Caco-2 (cell line): ENCODE measurements around the gene TXNDC12. TPM values are rescaled to one million over a fixed set of nuclear protein-coding genes. Genes with fewer than 3 reads are reported as not detected.

Experiments
- BruUV-seq: library from RNA; stranded (reverse); fragments of 400-500 nt; replicated peaks from 2 replicates; lab custom pipeline; 2021; lab: Mats Ljungman, UMichigan
- CTCF ChIA-PET: fragments of 300-600 bp; sonication (Branson Sonifier 250); formaldehyde crosslinking; loops from one replicate; lab custom pipeline; 2022; ENCODE audit warnings: antibody characterized with exemption; lab: Charles Lee
- POLR2A ChIA-PET: fragments of 300-600 bp; sonication (Branson Sonifier 250); formaldehyde crosslinking; loops from one replicate; lab custom pipeline; 2022; ENCODE audit warnings: antibody characterized with exemption; lab: Charles Lee
- DNase-seq, 2 experiments: peaks; one replicate each; pipeline versions ENCODE4 v3.0.0 to v3.0.0-alpha.2; 2020 to 2022
- H3K27me3 ChIP-seq: replicated peaks from 2 replicates; pipeline ENCODE4 v1.6.0; 2011; ENCODE audit warnings: low read length; ENCODE audit not compliant: control insufficient read depth, insufficient read depth
- H3K36me3 ChIP-seq: 2 replicates; pipeline ENCODE4 v1.5.1; 2011; ENCODE audit warnings: low read length; ENCODE audit not compliant: control insufficient read depth, insufficient read depth
- H3K4me1 ChIP-seq: fragments of 250-450 bp; sonication (Bioruptor Pico); 2 replicates; pipeline ENCODE4 v1.5.1; 2020; ENCODE audit warnings: mild to moderate bottlenecking
- H3K4me3 ChIP-seq: 2 replicates; pipeline ENCODE4 v1.5.1; 2011; ENCODE audit warnings: low read depth, mild to moderate bottlenecking, control low read depth, low read length
- H3K9me3 ChIP-seq: fragments of 250-450 bp; sonication (Bioruptor Pico); 2 replicates; pipeline ENCODE4 v1.5.1; 2020; ENCODE audit warnings: mild to moderate bottlenecking, moderate library complexity
- H3K27ac Mint-ChIP-seq: one replicate; pipeline ENCODE4 v1.8.0; 2022; ENCODE audit warnings: mixed read lengths; ENCODE audit not compliant: unreplicated experiment
- H3K27me3 Mint-ChIP-seq: one replicate; pipeline ENCODE4 v1.8.0; 2022; ENCODE audit warnings: mixed read lengths; ENCODE audit not compliant: insufficient read depth, unreplicated experiment
- H3K36me3 Mint-ChIP-seq: one replicate; pipeline ENCODE4 v1.8.0; 2022; ENCODE audit warnings: mild to moderate bottlenecking, mixed read lengths; ENCODE audit not compliant: insufficient read depth, unreplicated experiment
- H3K4me1 Mint-ChIP-seq: one replicate; pipeline ENCODE4 v1.8.0; 2022; ENCODE audit warnings: low read depth, mixed read lengths; ENCODE audit not compliant: unreplicated experiment
- H3K4me3 Mint-ChIP-seq: one replicate; pipeline ENCODE4 v1.8.0; 2022; ENCODE audit warnings: mild to moderate bottlenecking, moderate library complexity, mixed read lengths; ENCODE audit not compliant: unreplicated experiment
- H3K9me3 Mint-ChIP-seq: one replicate; pipeline ENCODE4 v1.8.0; 2022; ENCODE audit warnings: mixed read lengths; ENCODE audit not compliant: unreplicated experiment
- CTCF ChIP-seq, 2 experiments: fragments of 200-600 bp in 1 of 2; IDR thresholded peaks; 1 replicate in 1 of 2; 2 replicates in 1 of 2; pipeline versions ENCODE4 v1.5.1 to v1.8.0; 2011 to 2022; ENCODE audit warnings: antibody characterized with exemption in 1 of 2, control low read depth in 1 of 2, inconsistent platforms in 1 of 2, low read depth in 1 of 2, low read length in 1 of 2, mild to moderate bottlenecking in 1 of 2, moderate library complexity in 1 of 2; ENCODE audit not compliant: insufficient read depth in 1 of 2, severe bottlenecking in 1 of 2, unreplicated experiment in 1 of 2
- intact Hi-C: fragments of 100-400 bp; cut with micrococcal nuclease; formaldehyde crosslinking; loops from one replicate; pipeline ENCODE4 v1.10.0; 2022; ENCODE audit not compliant: unreplicated experiment
- total RNA-seq: library from RNA; stranded (reverse); gene quantifications from 2 replicates; pipeline ENCODE4 v1.2.3, GENCODE V29; 2022

The TXNDC12 gene
- total RNA-seq, 1 experiment from 2014 or later, result 61.1 TPM

DNA sequence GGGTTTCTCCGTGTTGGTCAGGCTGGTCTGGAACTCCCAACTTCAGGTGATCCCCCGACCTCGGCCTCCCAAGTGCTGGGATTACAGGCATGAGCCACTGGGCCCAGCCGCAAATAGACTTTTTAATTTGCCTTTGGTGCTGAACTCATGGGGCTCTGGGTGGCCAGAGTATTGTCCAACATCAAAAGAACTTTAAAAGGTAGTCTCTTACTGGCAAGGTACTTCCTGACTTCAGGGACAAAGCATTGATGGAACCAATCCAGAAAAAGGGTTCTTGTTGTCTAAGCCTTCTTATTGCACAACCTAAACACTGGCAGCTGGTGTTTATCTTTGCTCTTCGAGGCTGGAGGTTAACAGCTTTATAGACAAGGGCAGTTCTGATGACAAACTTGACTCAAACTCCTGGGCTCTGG, 17.6 kb downstream of the TXNDC12 start:
- peaks cover 16% of the 10 kb centered on the region for H3K36me3 Mint-ChIP-seq
- H3K4me3 Mint-ChIP-seq, result no peak overlapping the region
- no peak for TF ChIP-seq CTCF (IDR thresholded peaks at IDR 0.05; ENCODE audit: insufficient read depth in 1 of 2, low read depth in 1 of 2, low read length in 1 of 2, severe bottlenecking in 1 of 2, unreplicated experiment in 1 of 2)
- CTCF ChIA-PET, result no interaction called here
- no TSS peak for BruUV-seq
- H3K36me3 ChIP-seq, result no peaks in the 10 kb centered on the region; the same call in 1 of the 2 replicates
- no peaks in the 10 kb centered on the region for H3K9me3 Mint-ChIP-seq
- no peaks in the 10 kb centered on the region for H3K9me3 ChIP-seq
- intact Hi-C loops, result no loop called here
- H3K4me1 Mint-ChIP-seq, result no peaks in the 10 kb centered on the region
- no peaks in the 10 kb centered on the region for H3K27me3 ChIP-seq
- peaks cover 3% of the 10 kb centered on the region; the same call in 1 of the 2 replicates for H3K4me1 ChIP-seq
- H3K27ac Mint-ChIP-seq, result no peak overlapping the region
- H3K27me3 Mint-ChIP-seq, result no peaks in the 10 kb centered on the region
- H3K4me3 ChIP-seq, result no peak overlapping the region
- POLR2A ChIA-PET, result interaction anchor here (1.1 kb wide), 1 partner anchor 18 kb away, joined by 8 read pairs; no protein-coding TSS in a partner anchor
- DNase-seq, result peak in 1 of 2 experiments; percentile 9

DNA sequence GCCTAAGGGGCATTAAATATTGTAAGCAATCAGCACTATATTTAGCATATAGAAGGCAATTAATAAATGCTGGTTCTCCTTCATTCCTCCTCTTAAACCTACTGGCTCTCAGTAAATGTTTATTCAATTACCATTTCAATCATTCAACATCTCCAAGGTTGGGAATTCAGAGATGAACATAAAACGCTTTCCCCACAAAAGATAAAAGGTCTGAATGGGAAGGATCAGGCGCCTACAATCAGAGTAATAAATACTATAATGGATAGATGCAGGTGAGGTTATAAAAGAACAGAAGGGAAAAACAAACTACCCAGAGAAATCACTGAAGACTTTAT, 21.0 kb downstream of the TXNDC12 start:
- Mint-ChIP-seq H3K36me3 (peaks cover 20% of the 10 kb centered on the region), H3K27me3 (no peaks in the 10 kb centered on the region), H3K4me1 (peaks cover 6% of the 10 kb centered on the region), H3K27ac (peak overlapping the region; percentile 89), H3K4me3 (peak overlapping the region; percentile 84), H3K9me3 (no peaks in the 10 kb centered on the region)
- TF ChIP-seq CTCF (IDR thresholded peaks at IDR 0.05; ENCODE audit: insufficient read depth in 1 of 2, low read depth in 1 of 2, low read length in 1 of 2, severe bottlenecking in 1 of 2, unreplicated experiment in 1 of 2), result no peak
- peaks cover 4% of the 10 kb centered on the region; the same call in 1 of the 2 replicates for H3K4me1 ChIP-seq
- DNase-seq, result no peak
- intact Hi-C loops, result no loop called here
- H3K36me3 ChIP-seq, result no peaks in the 10 kb centered on the region; the same call in 1 of the 2 replicates
- H3K4me3 ChIP-seq, result peak overlapping the region; percentile 88
- H3K9me3 ChIP-seq, result no peaks in the 10 kb centered on the region
- H3K27me3 ChIP-seq, result no peaks in the 10 kb centered on the region
- ChIA-PET POLR2A (interaction anchor here (1.0 kb wide), 1 partner anchor 21 kb away, joined by 3 read pairs; the partner anchor contains the start of gene TXNDC12), CTCF (no interaction called here)
- BruUV-seq, result no TSS peak

GRCh38 chr1:52033190-52034049, 21.6 kb downstream of the TXNDC12 start, which contains the start of gene KTI12:
TSS of gene KTI12 (minus strand) at chr1:52033810. CDS start at chr1:52033761, 49 bp downstream.
- Mint-ChIP-seq H3K36me3 (peaks cover 20% of the 10 kb centered on the region), H3K27ac (peak within 1 kb of the TSS; percentile 89), H3K9me3 (no peaks in the 10 kb centered on the region), H3K27me3 (no peaks in the 10 kb centered on the region), H3K4me3 (peak within 1 kb of the TSS; percentile 84), H3K4me1 (peaks cover 6% of the 10 kb centered on the region)
- Histone ChIP-seq H3K36me3 (no peaks in the 10 kb centered on the region; the same call in 1 of the 2 replicates), H3K9me3 (no peaks in the 10 kb centered on the region), H3K4me1 (peaks cover 6% of the 10 kb centered on the region; the same call in 1 of the 2 replicates), H3K27me3 (no peaks in the 10 kb centered on the region), H3K4me3 (peak within 1 kb of the TSS; percentile 88)
- ChIA-PET CTCF (no interaction called here), POLR2A (interaction anchor here (0.5 to 1.0 kb wide), 2 partner anchors 22 to 52 kb away, joined by 3 to 5 read pairs; partner anchors contain the start of gene TXNDC12)
- DNase-seq, result peak; percentile 75 to 77
- TF ChIP-seq CTCF (IDR thresholded peaks at IDR 0.05; ENCODE audit: insufficient read depth in 1 of 2, low read depth in 1 of 2, low read length in 1 of 2, severe bottlenecking in 1 of 2, unreplicated experiment in 1 of 2), result no peak
- intact Hi-C loops, result loop anchor here (2.0 kb wide), 1 partner anchor 19 kb away; no protein-coding TSS in a partner anchor
- TSS peak; percentile 71 for BruUV-seq
